Chondrocyte (in vitro differentiated cells): ENCODE results near the gene EPN2. TPM values are rescaled to one million over a fixed set of nuclear protein-coding genes. Genes with fewer than 3 reads are reported as not detected.

ENCODE experiments used
- DNase-seq: peaks from one replicate; pipeline ENCODE4 v3.0.0; 2021; ENCODE audit warnings: mixed read lengths, low spot score
- H3K27ac Mint-ChIP-seq: one replicate; pipeline ENCODE4 v1.8.0; 2021; ENCODE audit warnings: mild to moderate bottlenecking, moderate library complexity, mixed read lengths; ENCODE audit not compliant: unreplicated experiment
- H3K27me3 Mint-ChIP-seq: 2 replicates; pipeline ENCODE4 v1.8.0; 2021; ENCODE audit warnings: low read depth, mixed read lengths
- H3K36me3 Mint-ChIP-seq: 2 replicates; pipeline ENCODE4 v1.8.0; 2021; ENCODE audit warnings: low read depth, mixed read lengths
- H3K4me1 Mint-ChIP-seq: 2 replicates; pipeline ENCODE4 v1.8.0; 2021; ENCODE audit warnings: low read depth, mild to moderate bottlenecking, mixed read lengths
- H3K4me3 Mint-ChIP-seq: one replicate; pipeline ENCODE4 v1.8.0; 2021; ENCODE audit warnings: mild to moderate bottlenecking, moderate library complexity, mixed read lengths; ENCODE audit not compliant: unreplicated experiment
- H3K9me3 Mint-ChIP-seq: 2 replicates; pipeline ENCODE4 v1.8.0; 2021; ENCODE audit warnings: low read depth, mixed read lengths
- CTCF ChIP-seq: fragments of 200-600 bp; sonication (generic); IDR thresholded peaks from 2 replicates; pipeline ENCODE4 v1.5.0; 2021; ENCODE audit warnings: antibody characterized with exemption, mild to moderate bottlenecking, moderate library complexity
- total RNA-seq: library from RNA; stranded (reverse); gene quantifications from 3 replicates; pipeline ENCODE4 v1.2.1, GENCODE V29; 2021

Gene EPN2
- total RNA-seq, 1 donor from 2014 or later = 37.8 TPM

- no peaks in the 10 kb centered on the region for H3K9me3 Mint-ChIP-seq
- no peaks in the 10 kb centered on the region for H3K36me3 Mint-ChIP-seq
- TF ChIP-seq CTCF = no peak
- peak; percentile 60 for DNase-seq
- H3K27me3 Mint-ChIP-seq = no peaks in the 10 kb centered on the region
- H3K4me3 Mint-ChIP-seq = no peak overlapping the region
- H3K4me1 Mint-ChIP-seq = peaks cover 44% of the 10 kb centered on the region
- H3K27ac Mint-ChIP-seq = peak overlapping the region; percentile 58
These were observed 104.8 kb downstream of the EPN2 start for GRCh38 chr17:19341641-19342610.

GRCh38 chr17:19342611-19343255 is 105.6 kb downstream of the EPN2 start:
- Mint-ChIP-seq H3K4me1 (peaks cover 46% of the 10 kb centered on the region), H3K27me3 (no peaks in the 10 kb centered on the region), H3K4me3 (no peak overlapping the region), H3K9me3 (no peaks in the 10 kb centered on the region), H3K27ac (no peak overlapping the region), H3K36me3 (no peaks in the 10 kb centered on the region)
- no peak for TF ChIP-seq CTCF
- peak; percentile 48 for DNase-seq

- H3K4me1 Mint-ChIP-seq = peaks cover 50% of the 10 kb centered on the region
- H3K27me3 Mint-ChIP-seq = no peaks in the 10 kb centered on the region
- H3K4me3 Mint-ChIP-seq = no peak overlapping the region
- no peak overlapping the region for H3K27ac Mint-ChIP-seq
- no peak for TF ChIP-seq CTCF
- no peaks in the 10 kb centered on the region for H3K9me3 Mint-ChIP-seq
- no peaks in the 10 kb centered on the region for H3K36me3 Mint-ChIP-seq
- peak; percentile 51 for DNase-seq
These were observed 106.1 kb downstream of the EPN2 start for GRCh38 chr17:19343256-19343630.

GRCh38 chr17:19343671-19344151 is 106.5 kb downstream of the EPN2 start:
- Mint-ChIP-seq H3K36me3 (no peaks in the 10 kb centered on the region), H3K27me3 (no peaks in the 10 kb centered on the region), H3K27ac (no peak overlapping the region), H3K9me3 (no peaks in the 10 kb centered on the region), H3K4me1 (peaks cover 50% of the 10 kb centered on the region), H3K4me3 (no peak overlapping the region)
- peak; percentile 82 for DNase-seq
- peak; percentile 18 for TF ChIP-seq CTCF

- H3K4me1 Mint-ChIP-seq = peaks cover 46% of the 10 kb centered on the region
- H3K27ac Mint-ChIP-seq = no peak overlapping the region
- H3K4me3 Mint-ChIP-seq = no peak overlapping the region
- peak; percentile 87 for DNase-seq
- H3K27me3 Mint-ChIP-seq = no peaks in the 10 kb centered on the region
- peak; percentile 3 for TF ChIP-seq CTCF
- H3K36me3 Mint-ChIP-seq = no peaks in the 10 kb centered on the region
- H3K9me3 Mint-ChIP-seq = no peaks in the 10 kb centered on the region
These were observed 107.3 kb downstream of the EPN2 start for GRCh38 chr17:19344311-19345066.
